Measurements from ENCODE around the gene EXOC1. TPM values are rescaled to one million over a fixed set of nuclear protein-coding genes. Genes with fewer than 3 reads are reported as not detected.

The EXOC1 gene
- total RNA-seq, 1 donor from 2014 or later: 28.9 TPM

GRCh38 chr4:55910140-55910539 lies 56.7 kb downstream of the EXOC1 start:
- no peak overlapping the region for H3K27ac Mint-ChIP-seq (ENCODE audit: unreplicated experiment)
- no peak for TF ChIP-seq CTCF (IDR thresholded peaks at IDR 0.05)
- no peak overlapping the region for H3K4me3 Mint-ChIP-seq (ENCODE audit: unreplicated experiment)
- peaks cover 4% of the 10 kb centered on the region for H3K9me3 Mint-ChIP-seq (ENCODE audit: low read depth)
- no peaks in the 10 kb centered on the region for H3K27me3 Mint-ChIP-seq (ENCODE audit: low read depth)
- DNase-seq (ENCODE audit: low spot score): no peak
- peaks cover 5% of the 10 kb centered on the region for H3K4me1 Mint-ChIP-seq (ENCODE audit: low read depth)
- H3K36me3 Mint-ChIP-seq (ENCODE audit: low read depth): peaks cover 3% of the 10 kb centered on the region

GRCh38 chr4:55912249-55912648 lies 58.8 kb downstream of the EXOC1 start:
- peaks cover 2% of the 10 kb centered on the region for H3K4me1 Mint-ChIP-seq (ENCODE audit: low read depth)
- H3K27ac Mint-ChIP-seq (ENCODE audit: unreplicated experiment): no peak overlapping the region
- no peak for DNase-seq (ENCODE audit: low spot score)
- TF ChIP-seq CTCF (IDR thresholded peaks at IDR 0.05): no peak
- H3K4me3 Mint-ChIP-seq (ENCODE audit: unreplicated experiment): no peak overlapping the region
- no peaks in the 10 kb centered on the region for H3K36me3 Mint-ChIP-seq (ENCODE audit: low read depth)
- H3K27me3 Mint-ChIP-seq (ENCODE audit: low read depth): no peaks in the 10 kb centered on the region
- peaks cover 4% of the 10 kb centered on the region for H3K9me3 Mint-ChIP-seq (ENCODE audit: low read depth)

- H3K9me3 Mint-ChIP-seq (ENCODE audit: low read depth): no peaks in the 10 kb centered on the region
- TF ChIP-seq CTCF (IDR thresholded peaks at IDR 0.05): no peak
- H3K27ac Mint-ChIP-seq (ENCODE audit: unreplicated experiment): no peak overlapping the region
- no peaks in the 10 kb centered on the region for H3K36me3 Mint-ChIP-seq (ENCODE audit: low read depth)
- H3K27me3 Mint-ChIP-seq (ENCODE audit: low read depth): no peaks in the 10 kb centered on the region
- no peak overlapping the region for H3K4me3 Mint-ChIP-seq (ENCODE audit: unreplicated experiment)
- no peaks in the 10 kb centered on the region for H3K4me1 Mint-ChIP-seq (ENCODE audit: low read depth)
- DNase-seq (ENCODE audit: low spot score): no peak
Measured at GRCh38 chr4:55920571-55920970, 67.1 kb downstream of the EXOC1 start.

GRCh38 chr4:55921093-55921492 lies 67.6 kb downstream of the EXOC1 start:
- H3K27ac Mint-ChIP-seq (ENCODE audit: unreplicated experiment): no peak overlapping the region
- H3K4me1 Mint-ChIP-seq (ENCODE audit: low read depth): no peaks in the 10 kb centered on the region
- TF ChIP-seq CTCF (IDR thresholded peaks at IDR 0.05): no peak
- no peak overlapping the region for H3K4me3 Mint-ChIP-seq (ENCODE audit: unreplicated experiment)
- H3K27me3 Mint-ChIP-seq (ENCODE audit: low read depth): no peaks in the 10 kb centered on the region
- no peaks in the 10 kb centered on the region for H3K36me3 Mint-ChIP-seq (ENCODE audit: low read depth)
- no peaks in the 10 kb centered on the region for H3K9me3 Mint-ChIP-seq (ENCODE audit: low read depth)
- DNase-seq (ENCODE audit: low spot score): no peak

- TF ChIP-seq CTCF (IDR thresholded peaks at IDR 0.05): no peak
- H3K4me1 Mint-ChIP-seq (ENCODE audit: low read depth): no peaks in the 10 kb centered on the region
- H3K9me3 Mint-ChIP-seq (ENCODE audit: low read depth): no peaks in the 10 kb centered on the region
- H3K36me3 Mint-ChIP-seq (ENCODE audit: low read depth): no peaks in the 10 kb centered on the region
- no peak for DNase-seq (ENCODE audit: low spot score)
- H3K27me3 Mint-ChIP-seq (ENCODE audit: low read depth): no peaks in the 10 kb centered on the region
- H3K27ac Mint-ChIP-seq (ENCODE audit: unreplicated experiment): no peak overlapping the region
- no peak overlapping the region for H3K4me3 Mint-ChIP-seq (ENCODE audit: unreplicated experiment)
Measured at GRCh38 chr4:55925241-55925640, 71.8 kb downstream of the EXOC1 start.

Measured in chondrocyte (in vitro differentiated cells).